Osteocyte (in vitro differentiated cells): ENCODE data around the gene ANTXR1. TPM values are rescaled to one million over a fixed set of nuclear protein-coding genes. Genes with fewer than 3 reads are reported as not detected.

Experiments
- DNase-seq: peaks from one replicate; pipeline ENCODE4 v3.0.0; 2021; ENCODE audit warnings: mixed read lengths; ENCODE audit not compliant: unreplicated experiment; ENCODE audit errors: extremely low spot score
- H3K27ac Mint-ChIP-seq: one replicate; pipeline ENCODE4 v1.8.0; 2021; ENCODE audit warnings: mild to moderate bottlenecking, mixed read lengths; ENCODE audit not compliant: unreplicated experiment
- H3K27me3 Mint-ChIP-seq: one replicate; pipeline ENCODE4 v1.8.0; 2021; ENCODE audit warnings: mixed read lengths; ENCODE audit not compliant: unreplicated experiment
- H3K36me3 Mint-ChIP-seq: one replicate; pipeline ENCODE4 v1.8.0; 2021; ENCODE audit warnings: mixed read lengths; ENCODE audit not compliant: unreplicated experiment
- H3K4me1 Mint-ChIP-seq: one replicate; pipeline ENCODE4 v1.8.0; 2021; ENCODE audit warnings: mixed read lengths; ENCODE audit not compliant: unreplicated experiment
- H3K4me3 Mint-ChIP-seq: one replicate; pipeline ENCODE4 v1.8.0; 2021; ENCODE audit warnings: mild to moderate bottlenecking, moderate library complexity, mixed read lengths; ENCODE audit not compliant: unreplicated experiment
- H3K9me3 Mint-ChIP-seq: one replicate; pipeline ENCODE4 v1.8.0; 2021; ENCODE audit warnings: mixed read lengths; ENCODE audit not compliant: unreplicated experiment
- CTCF ChIP-seq: fragments of 200-600 bp; sonication (generic); IDR thresholded peaks from 2 replicates; pipeline ENCODE4 v1.5.0; 2021; ENCODE audit warnings: antibody characterized with exemption, mild to moderate bottlenecking, moderate library complexity
- total RNA-seq: library from RNA; stranded (reverse); gene quantifications from 2 replicates; pipeline ENCODE4 v1.2.1, GENCODE V29; 2021

ANTXR1 gene
- total RNA-seq, 1 donor from 2014 or later = 144 TPM

GRCh38 chr2:69177063-69177771 lies 164.2 kb downstream of the ANTXR1 start:
- Mint-ChIP-seq H3K4me3 (peak overlapping the region; percentile 5), H3K4me1 (peaks cover 36% of the 10 kb centered on the region), H3K9me3 (no peaks in the 10 kb centered on the region), H3K27ac (peak overlapping the region; percentile 93), H3K36me3 (peaks cover 33% of the 10 kb centered on the region), H3K27me3 (no peaks in the 10 kb centered on the region)
- DNase-seq = no peak
- TF ChIP-seq CTCF = no peak

GRCh38 chr2:69177785-69178636 lies 165.0 kb downstream of the ANTXR1 start:
- peaks cover 36% of the 10 kb centered on the region for H3K36me3 Mint-ChIP-seq
- H3K9me3 Mint-ChIP-seq = no peaks in the 10 kb centered on the region
- H3K4me3 Mint-ChIP-seq = peak overlapping the region; percentile 5
- no peak for TF ChIP-seq CTCF
- H3K27ac Mint-ChIP-seq = peak overlapping the region; percentile 93
- DNase-seq = peak; percentile 85
- H3K4me1 Mint-ChIP-seq = peaks cover 36% of the 10 kb centered on the region
- H3K27me3 Mint-ChIP-seq = no peaks in the 10 kb centered on the region

- no peaks in the 10 kb centered on the region for H3K9me3 Mint-ChIP-seq
- H3K36me3 Mint-ChIP-seq = peaks cover 38% of the 10 kb centered on the region
- H3K27ac Mint-ChIP-seq = no peak overlapping the region
- TF ChIP-seq CTCF = no peak
- DNase-seq = no peak
- H3K27me3 Mint-ChIP-seq = no peaks in the 10 kb centered on the region
- H3K4me1 Mint-ChIP-seq = peaks cover 35% of the 10 kb centered on the region
- no peak overlapping the region for H3K4me3 Mint-ChIP-seq
Measured at GRCh38 chr2:69178756-69179155, 165.8 kb downstream of the ANTXR1 start.

GRCh38 chr2:69180227-69180626 lies 167.2 kb downstream of the ANTXR1 start:
- peaks cover 29% of the 10 kb centered on the region for H3K4me1 Mint-ChIP-seq

More at GRCh38 chr2:69180227-69180626, 167.2 kb downstream of the ANTXR1 start:
- Mint-ChIP-seq H3K4me3 (no peak overlapping the region), H3K27me3 (no peaks in the 10 kb centered on the region), H3K27ac (no peak overlapping the region), H3K36me3 (peaks cover 47% of the 10 kb centered on the region), H3K9me3 (no peaks in the 10 kb centered on the region)
- DNase-seq = no peak
- no peak for TF ChIP-seq CTCF
